ENCODE results near the gene HSPA9. TPM values are rescaled to one million over a fixed set of nuclear protein-coding genes. Genes with fewer than 3 reads are reported as not detected.
A peak's percentile ranks its signal among the peaks of the same experiment; 100 is the strongest.
"Not testable (repeated sequence)": the region's sequence is repeated elsewhere in the genome, so short reads cannot be mapped to it uniquely, and the experiment has no call there.

Gene HSPA9
- total RNA-seq, 1 experiment from 2014 or later: 460 TPM

DNA sequence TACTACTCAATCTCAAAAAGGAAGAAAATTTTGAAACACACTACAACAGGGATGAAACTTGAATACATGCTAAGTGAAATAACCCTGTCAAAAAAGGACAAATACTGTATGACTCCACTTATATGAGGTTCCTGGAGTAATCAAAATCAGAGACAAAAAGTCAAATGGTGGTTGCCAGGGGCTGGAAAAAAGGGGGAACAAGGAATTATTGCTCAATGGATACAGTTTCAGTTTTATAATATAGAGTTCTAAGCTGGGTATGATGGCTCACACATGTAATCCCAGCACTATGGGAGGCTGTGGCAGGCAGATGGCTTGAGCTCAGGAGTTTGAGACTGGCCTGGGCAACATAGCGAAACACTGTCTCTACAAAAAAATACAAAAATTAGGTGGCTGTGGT lies 61.2 kb downstream of the HSPA9 start:
- intact Hi-C loops (cut with micrococcal nuclease; ENCODE audit: unreplicated experiment): no loop called here

GRCh38 chr5:138508958-138509357 lies 66.2 kb downstream of the HSPA9 start:
- H3K27ac Mint-ChIP-seq (ENCODE audit: unreplicated experiment): no peak overlapping the region
- intact Hi-C loops (cut with micrococcal nuclease; ENCODE audit: unreplicated experiment): no loop called here
- no peaks in the 10 kb centered on the region for H3K4me1 Mint-ChIP-seq (ENCODE audit: low read depth, unreplicated experiment)
- peaks cover 62% of the 10 kb centered on the region for H3K36me3 Mint-ChIP-seq (ENCODE audit: insufficient read depth, unreplicated experiment)
- H3K4me3 Mint-ChIP-seq (ENCODE audit: low read depth, unreplicated experiment): no peak overlapping the region
- CTCF ChIA-PET: no interaction called here
- no TSS peak for BruUV-seq (replicated peaks)
- TF ChIP-seq CTCF (IDR thresholded peaks at IDR 0.05; ENCODE audit: unreplicated experiment): no peak
- H3K27me3 Mint-ChIP-seq (ENCODE audit: unreplicated experiment): no peaks in the 10 kb centered on the region
- no peak for DNase-seq
- no peaks in the 10 kb centered on the region for H3K9me3 Mint-ChIP-seq (ENCODE audit: low read depth, unreplicated experiment)

More for the DNA sequence above, 61.2 kb downstream of the HSPA9 start:
- Mint-ChIP-seq H3K27me3 (ENCODE audit: unreplicated experiment) (no peaks in the 10 kb centered on the region), H3K27ac (ENCODE audit: unreplicated experiment) (no peak overlapping the region), H3K4me1 (ENCODE audit: low read depth, unreplicated experiment) (no peaks in the 10 kb centered on the region), H3K36me3 (ENCODE audit: insufficient read depth, unreplicated experiment) (peaks cover 88% of the 10 kb centered on the region), H3K4me3 (ENCODE audit: low read depth, unreplicated experiment) (no peak overlapping the region), H3K9me3 (ENCODE audit: low read depth, unreplicated experiment) (no peaks in the 10 kb centered on the region)
- BruUV-seq (replicated peaks): no TSS peak
- CTCF ChIA-PET: no interaction called here
- no peak for TF ChIP-seq CTCF (IDR thresholded peaks at IDR 0.05; ENCODE audit: unreplicated experiment)
- DNase-seq: no peak

GRCh38 chr5:138507485-138507884 lies 67.7 kb downstream of the HSPA9 start:
- CTCF ChIA-PET: interaction anchor here (0.5 kb wide), 1 partner anchor 81 kb away, joined by 4 read pairs; no protein-coding TSS in a partner anchor
- intact Hi-C loops (cut with micrococcal nuclease; ENCODE audit: unreplicated experiment); DNase-seq; H3K9me3 Mint-ChIP-seq (ENCODE audit: low read depth, unreplicated experiment); H3K4me1 Mint-ChIP-seq (ENCODE audit: low read depth, unreplicated experiment); H3K27me3 Mint-ChIP-seq (ENCODE audit: unreplicated experiment); H3K27ac Mint-ChIP-seq (ENCODE audit: unreplicated experiment); H3K4me3 Mint-ChIP-seq (ENCODE audit: low read depth, unreplicated experiment): not testable (repeated sequence)
- TSS peak; percentile 40 for BruUV-seq (replicated peaks)
- peaks cover 51% of the 10 kb centered on the region for H3K36me3 Mint-ChIP-seq (ENCODE audit: insufficient read depth, unreplicated experiment)

GRCh38 chr5:138506370-138507306 lies 68.6 kb downstream of the HSPA9 start:
- Mint-ChIP-seq H3K36me3 (ENCODE audit: insufficient read depth, unreplicated experiment) (peaks cover 56% of the 10 kb centered on the region), H3K4me1 (ENCODE audit: low read depth, unreplicated experiment) (no peaks in the 10 kb centered on the region), H3K27me3 (ENCODE audit: unreplicated experiment) (no peaks in the 10 kb centered on the region), H3K9me3 (ENCODE audit: low read depth, unreplicated experiment) (no peaks in the 10 kb centered on the region), H3K27ac (ENCODE audit: unreplicated experiment) (no peak overlapping the region), H3K4me3 (ENCODE audit: low read depth, unreplicated experiment) (no peak overlapping the region)
- intact Hi-C loops (cut with micrococcal nuclease; ENCODE audit: unreplicated experiment): no loop called here
- TF ChIP-seq CTCF (IDR thresholded peaks at IDR 0.05; ENCODE audit: unreplicated experiment): no peak
- CTCF ChIA-PET: interaction anchor here (0.5 kb wide), 1 partner anchor 81 kb away, joined by 4 read pairs; no protein-coding TSS in a partner anchor
- DNase-seq: no peak
- no TSS peak for BruUV-seq (replicated peaks)

GRCh38 chr5:138504799-138505198 lies 70.4 kb downstream of the HSPA9 start:
- intact Hi-C loops (cut with micrococcal nuclease; ENCODE audit: unreplicated experiment): loop anchor here (5.0 kb wide), 1 partner anchor 37 kb away; the partner anchor contains the start of gene EGR1
- DNase-seq: no peak
- no TSS peak for BruUV-seq (replicated peaks)

More at GRCh38 chr5:138504799-138505198, 70.4 kb downstream of the HSPA9 start:
- no peaks in the 10 kb centered on the region for H3K27me3 Mint-ChIP-seq (ENCODE audit: unreplicated experiment)
- no peak for TF ChIP-seq CTCF (IDR thresholded peaks at IDR 0.05; ENCODE audit: unreplicated experiment)
- no peaks in the 10 kb centered on the region for H3K4me1 Mint-ChIP-seq (ENCODE audit: low read depth, unreplicated experiment)
- peaks cover 39% of the 10 kb centered on the region for H3K36me3 Mint-ChIP-seq (ENCODE audit: insufficient read depth, unreplicated experiment)
- CTCF ChIA-PET: interaction anchor here (0.6 to 4.0 kb wide), 5 partner anchors 22 to 506 kb away, joined by 3 to 46 read pairs (median 5); no protein-coding TSS in a partner anchor
- no peak overlapping the region for H3K4me3 Mint-ChIP-seq (ENCODE audit: low read depth, unreplicated experiment)
- no peaks in the 10 kb centered on the region for H3K9me3 Mint-ChIP-seq (ENCODE audit: low read depth, unreplicated experiment)
- no peak overlapping the region for H3K27ac Mint-ChIP-seq (ENCODE audit: unreplicated experiment)

Data from Calu3 (cell line).